ENCODE results near the gene SPAG5. TPM values are rescaled to one million over a fixed set of nuclear protein-coding genes. Genes with fewer than 3 reads are reported as not detected.
A peak's percentile ranks its signal among the peaks of the same experiment; 100 is the strongest.

SPAG5 gene
- total RNA-seq, 2 donors from 2014 or later, result 134 to 141 TPM

- no peak for ATAC-seq (replicated peaks in 1 of 2)
- Mint-ChIP-seq H3K4me3 (no peak overlapping the region), H3K9me3 (no peaks in the 10 kb centered on the region), H3K27me3 (ENCODE audit: low read depth) (no peaks in the 10 kb centered on the region), H3K36me3 (ENCODE audit: insufficient read depth in 2 of 2) (no peaks in the 10 kb centered on the region), H3K27ac (no peak overlapping the region), H3K4me1 (ENCODE audit: low read depth) (no peaks in the 10 kb centered on the region)
- no peak for DNase-seq
Measured at GRCh38 chr17:28541439-28541838, 57.4 kb downstream of the SPAG5 start.

- H3K27me3 Mint-ChIP-seq (ENCODE audit: low read depth), result no peaks in the 10 kb centered on the region
- H3K9me3 Mint-ChIP-seq, result no peaks in the 10 kb centered on the region
- no peaks in the 10 kb centered on the region for H3K36me3 Mint-ChIP-seq (ENCODE audit: insufficient read depth in 2 of 2)
- no peaks in the 10 kb centered on the region for H3K4me1 Mint-ChIP-seq (ENCODE audit: low read depth)
- no peak overlapping the region for H3K4me3 Mint-ChIP-seq
- DNase-seq (no peak), ATAC-seq (replicated peaks in 1 of 2) (peak in 1 of 2 donors; percentile 10)
- no peak overlapping the region for H3K27ac Mint-ChIP-seq
Measured at GRCh38 chr17:28540231-28540630, 58.6 kb downstream of the SPAG5 start.

- H3K4me1 Mint-ChIP-seq (ENCODE audit: low read depth), result no peaks in the 10 kb centered on the region
- ATAC-seq (replicated peaks in 1 of 2) (no peak), DNase-seq (no peak)
- no peak overlapping the region for H3K4me3 Mint-ChIP-seq
- H3K27me3 Mint-ChIP-seq (ENCODE audit: low read depth), result no peaks in the 10 kb centered on the region
- H3K27ac Mint-ChIP-seq, result no peak overlapping the region
- no peaks in the 10 kb centered on the region for H3K9me3 Mint-ChIP-seq
- no peaks in the 10 kb centered on the region for H3K36me3 Mint-ChIP-seq (ENCODE audit: insufficient read depth in 2 of 2)
Measured at GRCh38 chr17:28538296-28538895, 60.4 kb downstream of the SPAG5 start.

- no peaks in the 10 kb centered on the region for H3K27me3 Mint-ChIP-seq (ENCODE audit: low read depth)
- ATAC-seq (replicated peaks in 1 of 2) (no peak), DNase-seq (no peak)
- H3K9me3 Mint-ChIP-seq, result no peaks in the 10 kb centered on the region
- no peak overlapping the region for H3K27ac Mint-ChIP-seq
- H3K4me1 Mint-ChIP-seq (ENCODE audit: low read depth), result no peaks in the 10 kb centered on the region
- no peaks in the 10 kb centered on the region for H3K36me3 Mint-ChIP-seq (ENCODE audit: insufficient read depth in 2 of 2)
- H3K4me3 Mint-ChIP-seq, result no peak overlapping the region
Measured at GRCh38 chr17:28537219-28537610, 61.6 kb downstream of the SPAG5 start.

GRCh38 chr17:28536532-28537218 lies 62.1 kb downstream of the SPAG5 start:
- no peaks in the 10 kb centered on the region for H3K4me1 Mint-ChIP-seq (ENCODE audit: low read depth)
- no peaks in the 10 kb centered on the region for H3K9me3 Mint-ChIP-seq
- no peaks in the 10 kb centered on the region for H3K36me3 Mint-ChIP-seq (ENCODE audit: insufficient read depth in 2 of 2)
- DNase-seq, result no peak
- no peak overlapping the region for H3K27ac Mint-ChIP-seq
- no peak overlapping the region for H3K4me3 Mint-ChIP-seq
- ATAC-seq (replicated peaks in 1 of 2), result no peak
- no peaks in the 10 kb centered on the region for H3K27me3 Mint-ChIP-seq (ENCODE audit: low read depth)

- no peak overlapping the region for H3K4me3 Mint-ChIP-seq
- no peaks in the 10 kb centered on the region for H3K4me1 Mint-ChIP-seq (ENCODE audit: low read depth)
- DNase-seq, result no peak
- H3K9me3 Mint-ChIP-seq, result no peaks in the 10 kb centered on the region
- H3K27ac Mint-ChIP-seq, result no peak overlapping the region
- no peaks in the 10 kb centered on the region for H3K27me3 Mint-ChIP-seq (ENCODE audit: low read depth)
- ATAC-seq (replicated peaks in 1 of 2), result no peak
- no peaks in the 10 kb centered on the region for H3K36me3 Mint-ChIP-seq (ENCODE audit: insufficient read depth in 2 of 2)
Measured at GRCh38 chr17:28534740-28535375, 64.0 kb downstream of the SPAG5 start.

GRCh38 chr17:28533091-28533807 lies 65.6 kb downstream of the SPAG5 start:
- no peak for ATAC-seq (replicated peaks in 1 of 2)
- no peak overlapping the region for H3K4me3 Mint-ChIP-seq
- no peaks in the 10 kb centered on the region for H3K9me3 Mint-ChIP-seq
- no peaks in the 10 kb centered on the region for H3K4me1 Mint-ChIP-seq (ENCODE audit: low read depth)
- DNase-seq, result no peak
- no peaks in the 10 kb centered on the region for H3K27me3 Mint-ChIP-seq (ENCODE audit: low read depth)
- H3K27ac Mint-ChIP-seq, result no peak overlapping the region
- H3K36me3 Mint-ChIP-seq (ENCODE audit: insufficient read depth in 2 of 2), result no peaks in the 10 kb centered on the region

GRCh38 chr17:28532050-28532960 lies 66.5 kb downstream of the SPAG5 start:
- no peak overlapping the region for H3K27ac Mint-ChIP-seq
- no peaks in the 10 kb centered on the region for H3K27me3 Mint-ChIP-seq (ENCODE audit: low read depth)
- no peaks in the 10 kb centered on the region for H3K36me3 Mint-ChIP-seq (ENCODE audit: insufficient read depth in 2 of 2)
- ATAC-seq (replicated peaks in 1 of 2), result no peak
- no peak for DNase-seq
- no peak overlapping the region for H3K4me3 Mint-ChIP-seq
- H3K9me3 Mint-ChIP-seq, result no peaks in the 10 kb centered on the region
- no peaks in the 10 kb centered on the region for H3K4me1 Mint-ChIP-seq (ENCODE audit: low read depth)

- Mint-ChIP-seq H3K4me3 (no peak overlapping the region), H3K4me1 (ENCODE audit: low read depth) (no peaks in the 10 kb centered on the region), H3K27ac (no peak overlapping the region), H3K36me3 (ENCODE audit: insufficient read depth in 2 of 2) (no peaks in the 10 kb centered on the region), H3K27me3 (ENCODE audit: low read depth) (no peaks in the 10 kb centered on the region), H3K9me3 (no peaks in the 10 kb centered on the region)
- no peak for DNase-seq
- ATAC-seq (replicated peaks in 1 of 2), result no peak
Measured at GRCh38 chr17:28530926-28531325, 67.9 kb downstream of the SPAG5 start.

GRCh38 chr17:28530250-28530649 lies 68.6 kb downstream of the SPAG5 start:
- Mint-ChIP-seq H3K36me3 (ENCODE audit: insufficient read depth in 2 of 2) (no peaks in the 10 kb centered on the region), H3K27me3 (ENCODE audit: low read depth) (no peaks in the 10 kb centered on the region), H3K27ac (no peak overlapping the region), H3K4me1 (ENCODE audit: low read depth) (no peaks in the 10 kb centered on the region), H3K4me3 (no peak overlapping the region), H3K9me3 (no peaks in the 10 kb centered on the region)
- ATAC-seq (replicated peaks in 1 of 2) (no peak), DNase-seq (no peak)

GRCh38 chr17:28529013-28529400 lies 69.8 kb downstream of the SPAG5 start:
- no peak overlapping the region for H3K4me3 Mint-ChIP-seq
- no peak for ATAC-seq (replicated peaks in 1 of 2)
- no peak for DNase-seq
- no peaks in the 10 kb centered on the region for H3K4me1 Mint-ChIP-seq (ENCODE audit: low read depth)
- H3K27ac Mint-ChIP-seq, result no peak overlapping the region
- no peaks in the 10 kb centered on the region for H3K9me3 Mint-ChIP-seq
- H3K27me3 Mint-ChIP-seq (ENCODE audit: low read depth), result no peaks in the 10 kb centered on the region
- no peaks in the 10 kb centered on the region for H3K36me3 Mint-ChIP-seq (ENCODE audit: insufficient read depth in 2 of 2)

- Mint-ChIP-seq H3K4me3 (no peak overlapping the region), H3K36me3 (ENCODE audit: insufficient read depth in 2 of 2) (no peaks in the 10 kb centered on the region), H3K27me3 (ENCODE audit: low read depth) (no peaks in the 10 kb centered on the region), H3K9me3 (no peaks in the 10 kb centered on the region), H3K4me1 (ENCODE audit: low read depth) (no peaks in the 10 kb centered on the region), H3K27ac (no peak overlapping the region)
- DNase-seq, result no peak
- ATAC-seq (replicated peaks in 1 of 2), result no peak
Measured at GRCh38 chr17:28528327-28529012, 70.4 kb downstream of the SPAG5 start.
